GM21619 (cell line): ENCODE data around the gene WHRN.

ENCODE experiments used
- ATAC-seq: cut with Tn5 transposase; IDR thresholded peaks from one replicate; pipeline ENCODE4 v1.9.1; 2021; ENCODE audit not compliant: unreplicated experiment

The WHRN gene

GRCh38 chr9:114515528-114515927 is 10.3 kb upstream of the WHRN start:
- ATAC-seq: no peak

- ATAC-seq: no peak
Observed at GRCh38 chr9:114513959-114514267, 8.6 kb upstream of the WHRN start.

- ATAC-seq: no peak
Observed at GRCh38 chr9:114513055-114513958, 8.0 kb upstream of the WHRN start.

GRCh38 chr9:114511978-114512874 is 7.0 kb upstream of the WHRN start:
- ATAC-seq: no peak

- ATAC-seq: no peak
Observed at GRCh38 chr9:114507726-114508125, 2.5 kb upstream of the WHRN start.

GRCh38 chr9:114506082-114506390 is 763 bp upstream of the WHRN start:
- no peak for ATAC-seq

GRCh38 chr9:114504341-114505186 is 709 bp downstream of the WHRN start:
- ATAC-seq: no peak

- no peak for ATAC-seq
Observed at GRCh38 chr9:114503522-114504340, 1.5 kb downstream of the WHRN start.

- ATAC-seq: no peak
Observed at GRCh38 chr9:114503009-114503408, 2.3 kb downstream of the WHRN start.

GRCh38 chr9:114501796-114502682 is 3.2 kb downstream of the WHRN start:
- ATAC-seq: no peak

GRCh38 chr9:114500697-114501292 is 4.5 kb downstream of the WHRN start:
- ATAC-seq: no peak

- ATAC-seq: no peak
Observed at GRCh38 chr9:114499941-114500696, 5.2 kb downstream of the WHRN start.

GRCh38 chr9:114499528-114499927 is 5.7 kb downstream of the WHRN start:
- no peak for ATAC-seq

- ATAC-seq: no peak
Observed at GRCh38 chr9:114497727-114498382, 7.4 kb downstream of the WHRN start.

GRCh38 chr9:114497236-114497635 is 8.0 kb downstream of the WHRN start:
- ATAC-seq: no peak

GRCh38 chr9:114496011-114496410 is 9.3 kb downstream of the WHRN start:
- no peak for ATAC-seq

GRCh38 chr9:114494776-114495569 is 10.3 kb downstream of the WHRN start:
- ATAC-seq: no peak
